Activated CD8-positive, alpha-beta memory T cell treated with anti-CD3 and anti-CD28 coated beads, Interleukin-2, amount 50 U/mL, for 24 hours (primary cell): ENCODE data around the gene ANKRD53.

Experiments
- DNase-seq: peaks from one replicate; pipeline ENCODE4 v3.0.0-alpha.2; 2020; ENCODE audit errors: extremely low read depth

Gene ANKRD53

GRCh38 chr2:70978341-70979179 is at the start of gene ANKRD53:
TSS of gene ANKRD53 (plus strand) at chr2:70978630. CDS start at chr2:70978646, 16 bp downstream.
- DNase-seq = no peak

GRCh38 chr2:70930371-70931329 is 47.8 kb upstream of the ANKRD53 start:
- DNase-seq = no peak

GRCh38 chr2:70931376-70932000 is 46.9 kb upstream of the ANKRD53 start:
- no peak for DNase-seq

- no peak for DNase-seq
Observed at GRCh38 chr2:70932631-70933230, 45.7 kb upstream of the ANKRD53 start.

GRCh38 chr2:70934981-70935380 is 43.4 kb upstream of the ANKRD53 start:
- DNase-seq = no peak

- DNase-seq = no peak
Observed at GRCh38 chr2:70935468-70936164, 42.8 kb upstream of the ANKRD53 start, which contains the start of gene ATP6V1B1. TSS of gene ATP6V1B1 (plus strand) at chr2:70935900. CDS start at chr2:70935955, 55 bp downstream.

- DNase-seq = no peak
Observed at GRCh38 chr2:70936165-70936978, 42.1 kb upstream of the ANKRD53 start.

GRCh38 chr2:70936979-70937811 is 41.2 kb upstream of the ANKRD53 start:
- no peak for DNase-seq

- DNase-seq = no peak
Observed at GRCh38 chr2:70937866-70938585, 40.4 kb upstream of the ANKRD53 start.

GRCh38 chr2:70938586-70938950 is 39.9 kb upstream of the ANKRD53 start:
- DNase-seq = no peak

GRCh38 chr2:70939001-70939838 is 39.2 kb upstream of the ANKRD53 start:
- DNase-seq = no peak

GRCh38 chr2:70939839-70940580 is 38.4 kb upstream of the ANKRD53 start:
- no peak for DNase-seq

GRCh38 chr2:70941186-70941585 is 37.2 kb upstream of the ANKRD53 start:
- no peak for DNase-seq

GRCh38 chr2:70941701-70942100 is 36.7 kb upstream of the ANKRD53 start:
- DNase-seq = no peak

GRCh38 chr2:70942396-70943204 is 35.8 kb upstream of the ANKRD53 start:
- no peak for DNase-seq
